ENCODE data around the gene HPS4.
"Not testable (repeated sequence)": the region's sequence is repeated elsewhere in the genome, so short reads cannot be mapped to it uniquely, and the experiment has no call there.

HPS4 gene

GRCh38 chr22:26442086-26442756 is 41.4 kb downstream of the HPS4 start:
- DNase-seq (ENCODE audit: low read depth) = no peak

GRCh38 chr22:26439559-26439958 is 44.0 kb downstream of the HPS4 start:
- no peak for DNase-seq (ENCODE audit: low read depth)

GRCh38 chr22:26438776-26439175 is 44.8 kb downstream of the HPS4 start:
- DNase-seq (ENCODE audit: low read depth) = not testable (repeated sequence)

GRCh38 chr22:26437694-26438392 is 45.7 kb downstream of the HPS4 start:
- DNase-seq (ENCODE audit: low read depth) = no peak

GRCh38 chr22:26436903-26437515 is 46.6 kb downstream of the HPS4 start:
- DNase-seq (ENCODE audit: low read depth) = no peak

GRCh38 chr22:26435327-26436093 is 48.1 kb downstream of the HPS4 start:
- no peak for DNase-seq (ENCODE audit: low read depth)

GRCh38 chr22:26433805-26434204 is 49.8 kb downstream of the HPS4 start:
- DNase-seq (ENCODE audit: low read depth) = no peak

- no peak for DNase-seq (ENCODE audit: low read depth)
Observed at GRCh38 chr22:26432619-26433311, 50.8 kb downstream of the HPS4 start.

GRCh38 chr22:26431261-26431995 is 52.2 kb downstream of the HPS4 start:
- DNase-seq (ENCODE audit: low read depth) = no peak

- no peak for DNase-seq (ENCODE audit: low read depth)
Observed at GRCh38 chr22:26430600-26430999, 53.0 kb downstream of the HPS4 start.

- no peak for DNase-seq (ENCODE audit: low read depth)
Observed at GRCh38 chr22:26429458-26430286, 53.9 kb downstream of the HPS4 start.

GRCh38 chr22:26428515-26429457 is 54.8 kb downstream of the HPS4 start, which contains the start of gene ASPHD2:
TSS of gene ASPHD2 (plus strand) at chr22:26429260. CDS start at chr22:26433616, 4,356 bp downstream.
- no peak for DNase-seq (ENCODE audit: low read depth)

GRCh38 chr22:26426924-26427323 is 56.7 kb downstream of the HPS4 start:
- DNase-seq (ENCODE audit: low read depth) = no peak

GRCh38 chr22:26418620-26419019 is 65.0 kb downstream of the HPS4 start:
- DNase-seq (ENCODE audit: low read depth) = no peak

- no peak for DNase-seq (ENCODE audit: low read depth)
Observed at GRCh38 chr22:26417406-26417805, 66.2 kb downstream of the HPS4 start.

GRCh38 chr22:26416670-26417276 is 66.8 kb downstream of the HPS4 start:
- DNase-seq (ENCODE audit: low read depth) = peak; percentile 35

- DNase-seq (ENCODE audit: low read depth) = no peak
Observed at GRCh38 chr22:26416256-26416655, 67.3 kb downstream of the HPS4 start.

- no peak for DNase-seq (ENCODE audit: low read depth)
Observed at GRCh38 chr22:26414347-26414746, 69.2 kb downstream of the HPS4 start.

- no peak for DNase-seq (ENCODE audit: low read depth)
Observed at GRCh38 chr22:26410386-26410785, 73.2 kb downstream of the HPS4 start.

Data from fibroblast of the conjunctiva (primary cell).